ENCODE results near the gene LILRA1.
"Not testable (repeated sequence)": the region's sequence is repeated elsewhere in the genome, so short reads cannot be mapped to it uniquely, and the experiment has no call there.

The LILRA1 gene

DNA sequence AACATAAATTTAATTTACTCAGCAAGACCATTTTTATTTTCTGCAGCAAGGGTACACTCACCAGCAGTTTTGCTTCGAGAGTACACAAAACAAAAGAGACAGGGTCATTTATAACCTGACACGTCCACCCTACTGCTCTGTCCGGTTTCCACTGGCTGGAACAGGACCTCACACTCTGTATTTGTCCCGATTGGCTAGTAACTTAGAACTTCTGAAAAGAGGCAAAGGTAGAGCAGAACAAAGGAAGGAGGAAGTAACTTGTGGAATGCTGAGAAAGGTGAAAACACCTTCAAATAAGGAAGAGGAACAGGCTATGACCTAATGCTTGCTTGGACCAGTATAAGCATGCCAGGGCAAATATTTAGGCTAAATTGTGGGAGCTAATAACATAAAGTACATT lies 34.5 kb downstream of the LILRA1 start:
- DNase-seq = not testable (repeated sequence)

DNA sequence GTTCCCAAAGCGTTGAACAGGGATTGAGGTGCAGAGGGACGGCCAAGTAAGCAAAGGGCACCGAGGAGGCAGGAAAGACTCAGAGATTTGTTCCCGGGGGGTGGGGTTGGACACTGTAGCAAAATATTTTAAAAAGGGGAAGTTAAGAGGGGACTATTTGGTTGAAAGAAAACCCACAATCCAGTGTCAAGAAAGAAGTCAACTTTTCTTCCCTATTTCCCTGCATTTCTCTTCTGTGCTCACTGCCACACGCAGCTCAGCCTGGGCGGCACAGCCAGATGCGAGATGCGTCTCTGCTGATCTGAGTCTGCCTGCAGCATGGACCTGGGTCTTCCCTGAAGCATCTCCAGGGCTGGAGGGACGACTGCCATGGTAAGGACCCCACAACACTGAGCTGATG lies 36.8 kb downstream of the LILRA1 start, which contains the start of gene LILRB1:
LILRB1 (plus strand) TSS at position 223 of the 400 bp plus-strand sequence. CDS start 590 bp downstream, outside the sequence.
- DNase-seq = peak; percentile 63

DNA sequence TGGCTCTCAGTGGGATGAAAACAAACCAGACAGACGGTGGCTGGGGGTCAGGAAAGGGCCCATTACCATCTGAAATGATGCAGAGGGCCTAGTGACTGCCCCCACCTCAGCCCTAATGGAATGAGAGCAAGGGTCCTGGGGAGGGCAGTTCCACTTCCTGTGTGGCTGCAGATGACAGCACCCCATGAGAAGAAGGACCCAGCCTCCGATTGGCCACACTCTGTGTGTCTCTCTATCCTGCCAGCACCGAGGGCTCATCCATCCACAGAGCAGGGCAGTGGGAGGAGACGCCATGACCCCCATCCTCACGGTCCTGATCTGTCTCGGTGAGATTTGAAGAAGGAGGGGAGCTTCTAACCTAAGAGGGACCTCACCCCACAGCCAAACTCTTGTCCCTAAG lies 37.4 kb downstream of the LILRA1 start:
- no peak for DNase-seq

DNA sequence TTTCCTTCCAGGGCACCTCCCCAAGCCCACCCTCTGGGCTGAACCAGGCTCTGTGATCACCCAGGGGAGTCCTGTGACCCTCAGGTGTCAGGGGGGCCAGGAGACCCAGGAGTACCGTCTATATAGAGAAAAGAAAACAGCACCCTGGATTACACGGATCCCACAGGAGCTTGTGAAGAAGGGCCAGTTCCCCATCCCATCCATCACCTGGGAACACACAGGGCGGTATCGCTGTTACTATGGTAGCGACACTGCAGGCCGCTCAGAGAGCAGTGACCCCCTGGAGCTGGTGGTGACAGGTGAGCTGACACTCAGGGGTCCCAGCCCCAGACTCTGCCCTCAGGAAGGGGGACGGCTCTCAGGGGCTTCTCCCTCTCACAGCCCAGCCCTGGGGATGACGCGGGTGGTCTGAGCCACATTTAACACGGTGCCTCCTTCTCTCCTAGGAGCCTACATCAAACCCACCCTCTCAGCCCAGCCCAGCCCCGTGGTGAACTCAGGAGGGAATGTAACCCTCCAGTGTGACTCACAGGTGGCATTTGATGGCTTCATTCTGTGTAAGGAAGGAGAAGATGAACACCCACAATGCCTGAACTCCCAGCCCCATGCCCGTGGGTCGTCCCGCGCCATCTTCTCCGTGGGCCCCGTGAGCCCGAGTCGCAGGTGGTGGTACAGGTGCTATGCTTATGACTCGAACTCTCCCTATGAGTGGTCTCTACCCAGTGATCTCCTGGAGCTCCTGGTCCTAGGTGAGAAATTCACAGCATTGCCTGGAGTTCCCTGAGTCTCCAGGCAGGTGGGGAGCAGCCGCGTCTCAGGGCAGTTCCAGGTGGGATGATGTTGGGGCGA lies 38.3 kb downstream of the LILRA1 start:
- not testable (repeated sequence) for DNase-seq

DNA sequence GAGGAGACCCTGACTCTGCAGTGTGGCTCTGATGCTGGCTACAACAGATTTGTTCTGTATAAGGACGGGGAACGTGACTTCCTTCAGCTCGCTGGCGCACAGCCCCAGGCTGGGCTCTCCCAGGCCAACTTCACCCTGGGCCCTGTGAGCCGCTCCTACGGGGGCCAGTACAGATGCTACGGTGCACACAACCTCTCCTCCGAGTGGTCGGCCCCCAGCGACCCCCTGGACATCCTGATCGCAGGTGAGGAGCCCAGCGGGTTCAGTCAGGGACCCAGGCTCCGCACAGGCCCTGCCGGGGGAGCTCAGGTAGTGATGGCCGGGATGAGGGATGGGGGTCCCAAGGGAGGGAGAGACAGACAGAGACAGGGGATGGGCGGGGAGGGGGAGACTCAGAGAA lies 39.1 kb downstream of the LILRA1 start:
- DNase-seq = not testable (repeated sequence)

DNA sequence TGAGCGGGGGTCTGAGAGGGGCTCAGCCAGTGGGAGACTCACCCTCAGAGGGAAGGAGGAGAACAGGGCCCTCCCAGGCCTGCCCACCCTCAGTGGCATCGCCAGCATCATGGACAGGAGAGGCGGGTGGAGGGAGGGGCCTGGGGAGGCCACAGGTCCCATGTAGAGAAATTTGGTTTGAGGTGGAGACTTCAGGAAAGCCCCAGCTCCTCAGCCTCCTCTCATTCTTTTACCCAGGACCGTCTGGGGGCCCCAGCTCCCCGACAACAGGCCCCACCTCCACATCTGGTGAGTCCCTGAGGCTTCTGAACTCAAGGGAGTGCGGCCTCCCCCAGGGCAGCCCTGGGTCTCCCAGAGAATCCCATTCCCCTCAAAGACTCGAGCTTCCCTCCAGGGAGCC lies 40.0 kb downstream of the LILRA1 start:
- DNase-seq = no peak

DNA sequence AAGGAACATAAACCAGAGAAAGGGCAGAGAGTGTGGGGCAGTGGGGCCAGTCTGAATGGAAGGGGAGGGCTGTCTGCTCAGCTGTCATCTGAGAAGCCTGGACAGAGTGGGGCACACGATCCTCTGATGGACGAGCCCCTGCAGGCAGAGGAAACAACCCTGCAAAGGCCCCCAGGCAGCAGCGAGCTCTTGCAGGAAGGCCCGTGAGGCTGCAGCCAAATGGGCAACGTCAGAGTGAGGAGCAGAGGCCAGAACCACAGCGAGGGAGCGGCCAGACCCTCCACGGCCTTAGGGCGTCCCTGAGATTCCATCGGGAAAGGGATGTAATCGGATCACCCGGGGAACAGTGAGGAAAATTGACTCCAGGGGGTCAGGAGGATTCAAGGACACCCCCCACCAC lies 42.6 kb downstream of the LILRA1 start:
- DNase-seq = not testable (repeated sequence)

DNA sequence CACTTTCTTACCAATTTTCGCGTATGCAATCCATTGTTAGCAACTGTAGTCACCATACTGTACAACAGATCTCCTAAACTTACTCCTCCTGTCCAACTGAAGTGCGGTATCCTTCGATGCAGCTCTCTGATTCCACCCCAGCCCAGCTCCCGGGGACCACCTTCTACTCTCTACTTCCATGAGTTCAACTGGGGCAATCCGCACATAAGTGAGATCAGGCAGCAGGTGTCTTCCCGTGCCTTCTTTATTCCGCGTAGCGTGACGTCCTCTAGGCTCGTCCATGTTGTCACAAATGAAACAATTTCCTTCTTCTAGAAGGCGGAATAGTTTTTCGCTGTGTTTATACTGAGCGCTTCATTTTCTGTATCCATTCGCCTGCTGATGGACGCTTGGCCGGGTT lies 45.3 kb downstream of the LILRA1 start:
- DNase-seq = no peak

DNA sequence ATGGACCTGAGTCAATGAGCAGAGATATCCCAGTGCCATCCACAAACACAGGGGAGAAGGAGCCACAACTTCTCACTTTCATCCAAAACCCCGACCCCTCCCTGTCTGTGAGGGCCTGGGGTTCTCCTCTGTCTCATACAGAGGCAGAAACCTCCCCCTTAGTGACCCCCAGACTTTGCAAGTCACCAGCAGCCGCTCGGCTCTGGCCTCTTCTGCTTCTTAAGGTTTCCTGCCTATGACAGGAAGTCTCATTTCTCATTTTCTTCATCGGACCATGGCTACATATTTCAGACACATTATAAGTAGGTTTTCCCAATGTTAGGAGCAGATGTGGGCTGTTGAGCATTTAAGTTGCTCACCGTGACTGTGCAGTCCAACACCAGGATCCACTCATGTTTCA lies 49.5 kb downstream of the LILRA1 start:
- DNase-seq = not testable (repeated sequence)

DNA sequence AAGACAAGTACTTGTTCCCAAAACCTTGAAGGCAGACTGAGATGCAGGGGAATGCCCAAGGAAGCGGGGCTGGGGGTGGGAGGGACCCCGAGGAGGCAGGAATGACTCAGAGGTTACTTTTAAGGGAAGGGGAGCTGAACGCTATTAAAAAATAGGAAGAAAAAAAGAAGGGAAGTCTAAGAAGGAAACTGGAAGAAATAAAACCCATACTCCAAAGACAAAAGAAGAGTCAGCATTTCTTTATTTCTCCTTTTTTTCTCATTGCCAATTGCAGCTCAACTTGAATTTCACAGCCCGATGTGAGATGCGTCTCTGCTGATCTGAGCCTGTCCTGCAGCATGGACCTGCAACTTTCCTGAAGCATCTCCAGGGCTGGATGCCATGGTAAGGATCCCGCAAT lies 50.2 kb downstream of the LILRA1 start:
- not testable (repeated sequence) for DNase-seq

DNA sequence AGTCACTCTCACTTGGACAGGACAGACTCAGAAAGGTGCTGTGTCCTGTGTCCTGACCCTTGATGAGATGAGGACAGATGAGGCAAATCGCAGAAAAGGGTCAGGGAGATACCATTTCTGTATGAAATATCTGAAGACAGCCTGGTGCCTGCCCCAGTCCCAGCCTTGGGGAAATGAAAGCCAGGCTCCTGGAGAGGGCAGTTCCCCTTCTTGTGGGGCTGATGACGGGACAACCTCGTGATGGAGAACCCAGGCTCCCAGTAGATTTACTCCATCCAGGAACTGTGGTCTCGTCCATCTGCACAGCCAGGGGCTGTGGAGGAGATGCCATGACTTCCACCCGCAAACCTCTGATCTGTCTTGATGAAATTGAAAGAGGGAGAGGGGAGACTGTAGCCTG lies 50.6 kb downstream of the LILRA1 start:
- no peak for DNase-seq

DNA sequence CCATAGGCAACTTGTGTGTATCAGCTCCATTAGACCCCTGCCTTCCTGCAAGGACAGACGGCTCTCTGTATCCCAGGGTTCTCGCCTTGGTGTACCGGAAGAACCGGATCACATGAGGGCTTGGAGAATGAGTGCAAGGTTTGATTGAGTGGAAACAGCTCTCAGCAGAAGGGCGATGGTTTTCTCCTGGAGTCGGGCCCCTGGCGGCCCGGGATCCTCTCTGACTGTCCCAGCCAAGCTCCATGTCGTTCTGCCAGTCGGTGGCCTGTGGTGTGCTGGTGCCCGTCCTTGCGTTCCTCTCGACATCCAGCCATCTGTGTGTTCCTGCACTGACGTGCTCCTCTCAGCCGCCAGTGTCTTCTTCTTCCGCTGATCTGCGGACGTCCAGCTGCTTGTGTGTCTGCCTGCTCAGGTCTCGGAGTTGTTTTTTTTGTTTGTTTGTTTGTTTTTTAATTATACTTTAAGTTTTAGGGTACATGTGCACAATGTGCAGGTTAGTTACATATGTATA lies 53.0 kb downstream of the LILRA1 start:
- DNase-seq = no peak

DNA sequence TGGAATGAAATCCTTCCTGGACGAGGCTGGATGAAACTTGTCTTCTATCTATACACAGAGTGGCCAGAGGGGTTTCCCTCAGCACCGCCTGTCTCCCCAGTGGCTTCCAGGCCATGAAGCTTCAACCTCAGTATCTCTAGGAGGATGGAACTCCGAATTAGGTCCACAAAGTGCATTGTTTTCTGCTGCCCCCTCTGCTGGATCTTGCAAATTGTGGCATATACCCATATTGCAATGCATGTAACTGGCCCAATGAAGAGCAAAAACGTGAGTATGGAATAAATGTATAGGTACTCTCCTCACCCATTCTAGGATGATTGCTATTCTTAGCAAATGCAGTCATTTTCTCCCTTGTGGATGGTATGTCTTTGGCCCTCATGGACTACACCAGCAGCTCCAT lies 54.7 kb downstream of the LILRA1 start:
- DNase-seq = no peak

DNA sequence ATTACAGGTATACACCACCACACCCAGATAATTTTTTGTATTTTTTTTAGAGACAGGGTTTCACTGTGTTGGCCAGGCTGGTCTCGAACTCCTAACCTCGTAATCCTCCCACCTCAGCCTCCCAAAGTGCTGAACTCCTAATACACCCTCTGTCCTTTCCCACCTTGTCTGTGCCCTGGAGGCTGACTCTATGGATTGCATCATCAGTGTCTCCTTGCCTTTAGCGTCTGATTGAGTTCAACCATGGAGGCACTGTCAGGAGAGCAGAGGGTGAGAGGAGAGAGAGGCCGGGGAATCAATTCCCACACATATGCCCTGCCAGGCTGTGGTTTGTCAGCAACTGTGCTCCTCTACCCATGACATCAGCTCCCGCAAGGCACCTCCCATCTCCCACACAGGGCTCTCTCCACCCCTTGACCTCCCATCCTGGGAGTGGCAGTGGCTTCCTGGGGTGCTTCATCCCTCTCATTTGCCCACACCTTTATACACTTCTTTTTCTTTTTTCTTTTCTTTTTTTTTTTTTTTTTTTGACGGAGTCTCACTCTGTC lies 56.8 kb downstream of the LILRA1 start:
- no peak for DNase-seq
